ENCODE data around the gene NT5DC1.
"Not testable (repeated sequence)": the region's sequence is repeated elsewhere in the genome, so short reads cannot be mapped to it uniquely, and the experiment has no call there.

NT5DC1 gene

DNA sequence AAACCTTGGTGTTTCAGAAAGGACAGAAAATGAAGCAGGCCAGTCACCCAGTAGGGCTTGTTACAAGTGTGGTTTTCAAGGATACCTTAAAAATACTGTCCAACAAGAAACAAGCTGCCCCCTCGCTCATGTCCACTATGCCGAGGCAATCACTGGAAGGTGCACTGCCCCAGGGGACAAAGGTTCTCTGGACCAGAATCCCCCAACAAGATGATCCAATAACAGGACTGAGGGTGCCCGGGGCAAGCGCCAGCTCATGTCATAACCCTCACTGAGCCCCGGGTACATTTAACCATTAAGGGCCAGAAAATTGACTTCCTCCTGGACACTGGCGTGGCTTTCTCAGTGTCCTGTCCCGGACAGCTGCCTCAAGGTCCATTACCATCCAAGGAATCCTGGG lies 6.6 kb upstream of the NT5DC1 start:
- DNase-seq: no peak

- DNase-seq: not testable (repeated sequence)
These were observed 4.4 kb upstream of the NT5DC1 start for GRCh38 chr6:116096048-116096759.

GRCh38 chr6:116096979-116097816 lies 3.5 kb upstream of the NT5DC1 start:
- DNase-seq: no peak

GRCh38 chr6:116099036-116099435 lies 1.6 kb upstream of the NT5DC1 start:
- no peak for DNase-seq

DNA sequence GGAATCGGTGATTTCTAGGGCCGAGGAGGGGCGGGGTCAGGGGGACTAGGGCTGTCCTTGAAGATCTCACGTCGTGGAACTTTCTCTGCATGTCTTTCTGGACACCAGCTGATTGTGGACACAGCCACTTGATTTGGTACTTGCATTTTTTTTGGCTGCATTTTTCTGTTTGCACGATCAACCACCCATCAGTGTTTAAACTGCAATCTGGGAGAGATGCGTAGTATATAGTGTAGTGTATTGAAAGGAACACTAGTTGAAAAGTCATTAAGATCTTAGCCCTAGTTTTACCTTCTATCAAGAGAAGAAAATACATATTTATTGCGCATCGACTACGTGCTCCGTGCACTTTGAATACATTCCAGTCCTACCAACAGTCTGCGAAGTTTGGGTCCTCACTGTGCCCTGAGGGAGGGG lies 657 bp downstream of the NT5DC1 start:
- DNase-seq: no peak

DNA sequence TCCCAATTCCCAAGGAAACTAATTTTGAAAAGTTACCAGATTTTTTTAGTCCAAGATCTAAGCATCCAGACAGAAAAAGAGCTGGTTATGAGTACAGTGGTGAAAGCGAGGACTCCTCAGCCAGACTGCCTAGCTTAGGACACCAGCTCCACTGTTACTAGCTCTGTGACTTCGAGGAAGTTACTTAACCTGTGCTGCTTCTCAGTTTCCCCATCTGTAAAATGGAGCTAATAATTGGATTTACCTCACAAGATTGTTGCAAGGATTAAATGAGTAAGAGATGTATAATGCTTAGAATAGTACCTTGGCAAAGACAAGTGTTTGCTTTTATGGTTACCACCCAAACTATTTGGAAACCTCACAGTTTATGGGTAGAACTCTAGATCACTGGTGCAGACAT lies 1.1 kb downstream of the NT5DC1 start:
- no peak for DNase-seq

GRCh38 chr6:116102873-116103272 lies 2.2 kb downstream of the NT5DC1 start:
- no peak for DNase-seq

- DNase-seq: no peak
These were observed 4.0 kb downstream of the NT5DC1 start for GRCh38 chr6:116104636-116105035.

DNA sequence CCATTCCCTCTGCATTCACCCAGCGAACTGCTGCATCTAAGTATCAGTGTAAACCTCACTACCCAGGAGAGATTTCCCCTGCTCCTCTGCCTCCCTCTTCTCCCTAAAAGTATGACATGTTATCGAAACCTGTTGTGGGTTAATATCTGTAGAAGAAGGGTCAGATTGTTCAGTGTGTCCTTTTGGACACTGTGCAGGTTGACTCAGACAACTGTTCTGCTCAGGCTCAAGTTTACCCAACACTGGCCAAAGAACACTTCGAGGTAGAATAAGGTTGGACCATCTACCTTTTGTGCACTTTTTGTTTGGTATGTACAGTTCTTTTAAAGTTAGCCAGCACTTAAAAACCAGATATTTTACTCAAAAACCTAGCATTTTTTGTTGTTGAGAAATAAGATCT lies 4.6 kb downstream of the NT5DC1 start:
- no peak for DNase-seq

DNA sequence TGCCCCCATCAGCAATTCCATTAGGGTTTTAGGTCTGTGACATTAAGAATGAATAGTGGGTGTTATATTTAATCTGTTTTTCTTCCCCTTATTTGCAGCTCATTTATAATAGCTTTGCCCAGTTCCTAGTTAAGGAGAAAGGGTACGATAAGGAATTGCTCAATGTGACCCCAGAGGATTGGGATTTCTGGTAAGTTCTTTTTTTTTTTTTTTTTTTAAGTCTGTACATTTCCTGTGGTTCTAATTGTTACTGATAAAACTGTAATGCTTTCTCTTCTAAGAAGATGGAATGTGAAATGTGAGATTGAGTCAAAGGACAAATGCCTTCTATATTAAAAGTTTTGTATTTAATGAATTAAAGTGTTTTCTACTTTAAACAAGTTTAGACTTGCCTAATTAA lies 5.5 kb downstream of the NT5DC1 start:
- no peak for DNase-seq

- DNase-seq: no peak
These were observed 8.2 kb downstream of the NT5DC1 start for GRCh38 chr6:116108836-116109235.

- DNase-seq: no peak
These were observed 11.2 kb downstream of the NT5DC1 start for GRCh38 chr6:116111552-116112528.

- DNase-seq: no peak
These were observed 12.7 kb downstream of the NT5DC1 start for GRCh38 chr6:116113386-116113785.

GRCh38 chr6:116115781-116116180 lies 15.1 kb downstream of the NT5DC1 start:
- DNase-seq: no peak

- no peak for DNase-seq
These were observed 18.0 kb downstream of the NT5DC1 start for GRCh38 chr6:116118608-116119007.

GRCh38 chr6:116120430-116120829 lies 19.8 kb downstream of the NT5DC1 start:
- no peak for DNase-seq

DNA sequence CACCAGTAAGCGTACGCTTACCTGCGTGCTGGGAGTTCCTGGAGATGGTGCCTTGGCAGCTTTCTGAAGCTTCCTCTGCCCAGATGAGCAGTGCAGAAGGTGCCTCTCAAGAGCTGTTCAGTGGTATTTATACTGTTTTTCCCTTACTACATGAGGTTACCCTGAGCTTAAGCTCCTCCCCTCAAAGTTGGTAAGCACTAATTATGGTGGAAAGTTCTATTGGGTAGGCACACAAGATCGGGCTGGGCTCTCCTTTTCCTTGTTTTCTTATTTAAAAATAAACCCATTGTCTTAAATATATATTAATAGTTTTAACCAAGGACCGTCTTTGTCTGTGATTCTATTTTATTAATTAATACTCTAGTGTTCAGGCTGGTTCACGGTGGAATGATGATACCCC lies 25.4 kb downstream of the NT5DC1 start, which contains the start of gene COL10A1:
COL10A1 (minus strand) TSS at position 101 of the 400 bp plus-strand sequence. CDS start 640 bp downstream, outside the sequence.
- DNase-seq: no peak

DNA sequence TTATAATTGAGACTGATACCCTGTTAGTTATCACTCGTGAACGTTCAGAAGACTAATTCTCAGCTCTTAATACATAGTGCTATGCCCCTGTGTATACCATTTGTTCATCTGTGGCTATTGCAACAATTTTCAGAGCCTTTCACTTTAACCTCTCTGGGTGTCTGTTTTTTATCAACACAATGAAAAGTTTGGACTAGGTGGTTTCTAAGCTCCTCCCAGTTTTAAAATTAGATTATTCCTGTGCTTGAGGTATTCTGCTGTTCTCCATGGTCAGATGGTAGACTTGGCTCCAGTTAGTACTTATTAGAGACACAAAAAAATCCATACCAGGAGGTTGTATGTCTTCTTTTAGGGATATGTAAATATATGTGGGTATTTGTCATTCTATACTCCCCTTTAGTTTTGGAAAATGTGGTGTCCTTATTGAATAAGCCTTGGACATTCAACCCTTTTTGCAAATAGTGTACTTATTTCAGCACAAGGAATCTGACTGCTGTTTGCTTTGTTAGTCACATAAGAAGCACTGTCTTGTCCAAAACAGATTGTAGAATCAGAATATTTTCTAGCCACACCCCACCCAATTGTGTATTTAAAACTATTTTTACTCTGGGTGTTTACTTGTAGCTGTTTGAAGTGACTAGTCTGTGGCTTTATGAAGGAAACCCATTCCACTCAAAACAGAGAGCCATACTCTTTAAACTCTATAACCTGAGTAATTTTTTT lies 27.3 kb downstream of the NT5DC1 start:
- no peak for DNase-seq

DNA sequence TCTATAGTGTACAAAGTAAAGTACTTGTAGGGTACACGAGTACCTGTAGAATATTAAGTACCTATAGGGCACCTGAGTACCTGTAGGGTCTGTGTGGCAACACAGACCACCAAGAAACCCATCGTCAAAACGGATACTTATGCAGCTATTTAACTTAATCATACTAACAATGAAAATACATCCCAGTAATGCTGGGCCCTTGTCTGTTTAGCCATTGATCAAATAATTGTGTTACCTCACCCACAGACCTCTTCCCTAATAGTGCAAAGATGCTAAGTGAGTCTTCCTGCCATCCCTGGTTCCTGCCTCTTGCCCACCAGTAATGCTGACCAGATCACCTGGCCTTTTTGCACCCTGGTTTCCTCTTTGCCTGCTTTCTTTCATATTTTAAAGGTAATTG lies 32.8 kb downstream of the NT5DC1 start:
- DNase-seq: no peak

DNA sequence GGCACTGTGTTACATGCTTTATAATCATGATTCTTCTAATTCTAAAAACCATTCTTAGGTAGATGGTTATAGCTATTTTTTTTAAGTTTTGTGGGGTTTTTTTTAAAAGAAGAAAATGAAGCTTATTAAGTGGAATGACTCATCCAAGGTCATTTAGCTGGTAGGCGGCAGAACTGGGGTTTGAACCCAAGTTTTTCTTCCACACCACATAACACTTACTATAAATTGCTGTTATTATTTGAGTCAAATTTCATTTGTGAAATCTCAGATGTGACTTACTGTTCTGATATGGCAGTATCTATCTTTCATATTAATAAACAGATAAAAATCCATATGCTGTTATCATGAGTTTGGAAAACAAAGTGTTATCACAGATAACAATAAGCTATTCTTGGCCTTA lies 35.7 kb downstream of the NT5DC1 start:
- no peak for DNase-seq

- DNase-seq: no peak
These were observed 36.3 kb downstream of the NT5DC1 start for GRCh38 chr6:116136933-116137340.

DNA sequence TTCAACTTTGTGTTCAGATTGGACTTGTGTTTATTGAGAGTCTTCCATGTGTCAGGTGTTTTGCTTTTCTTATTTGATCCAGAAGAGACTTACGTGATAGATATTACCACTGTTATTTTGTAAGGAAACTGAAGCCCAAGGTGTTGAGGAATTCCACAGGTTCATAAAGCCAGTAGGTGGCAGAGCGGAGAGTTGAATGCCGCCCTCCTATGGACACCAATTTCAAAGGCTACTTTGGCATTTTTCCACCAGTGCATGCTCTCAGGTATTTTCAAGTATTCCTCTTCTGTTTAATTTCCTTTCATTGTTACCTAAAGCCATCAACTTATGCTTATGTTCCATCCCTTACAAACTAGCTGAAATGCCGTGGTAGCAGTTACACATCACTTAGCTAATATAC lies 39.3 kb downstream of the NT5DC1 start:
- DNase-seq: no peak

Measured in effector CD8-positive, alpha-beta T cell (primary cell).